GM18868 (cell line): ENCODE results near the gene PBX2.
"Not testable (repeated sequence)": the region's sequence is repeated elsewhere in the genome, so short reads cannot be mapped to it uniquely, and the experiment has no call there.

Experiments
- ATAC-seq: cut with Tn5 transposase; IDR thresholded peaks from one replicate; pipeline ENCODE4 v1.9.1; 2021; ENCODE audit warnings: mild to moderate bottlenecking, moderate library complexity; ENCODE audit not compliant: unreplicated experiment

The PBX2 gene, protein sequence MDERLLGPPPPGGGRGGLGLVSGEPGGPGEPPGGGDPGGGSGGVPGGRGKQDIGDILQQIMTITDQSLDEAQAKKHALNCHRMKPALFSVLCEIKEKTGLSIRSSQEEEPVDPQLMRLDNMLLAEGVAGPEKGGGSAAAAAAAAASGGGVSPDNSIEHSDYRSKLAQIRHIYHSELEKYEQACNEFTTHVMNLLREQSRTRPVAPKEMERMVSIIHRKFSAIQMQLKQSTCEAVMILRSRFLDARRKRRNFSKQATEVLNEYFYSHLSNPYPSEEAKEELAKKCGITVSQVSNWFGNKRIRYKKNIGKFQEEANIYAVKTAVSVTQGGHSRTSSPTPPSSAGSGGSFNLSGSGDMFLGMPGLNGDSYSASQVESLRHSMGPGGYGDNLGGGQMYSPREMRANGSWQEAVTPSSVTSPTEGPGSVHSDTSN

DNA sequence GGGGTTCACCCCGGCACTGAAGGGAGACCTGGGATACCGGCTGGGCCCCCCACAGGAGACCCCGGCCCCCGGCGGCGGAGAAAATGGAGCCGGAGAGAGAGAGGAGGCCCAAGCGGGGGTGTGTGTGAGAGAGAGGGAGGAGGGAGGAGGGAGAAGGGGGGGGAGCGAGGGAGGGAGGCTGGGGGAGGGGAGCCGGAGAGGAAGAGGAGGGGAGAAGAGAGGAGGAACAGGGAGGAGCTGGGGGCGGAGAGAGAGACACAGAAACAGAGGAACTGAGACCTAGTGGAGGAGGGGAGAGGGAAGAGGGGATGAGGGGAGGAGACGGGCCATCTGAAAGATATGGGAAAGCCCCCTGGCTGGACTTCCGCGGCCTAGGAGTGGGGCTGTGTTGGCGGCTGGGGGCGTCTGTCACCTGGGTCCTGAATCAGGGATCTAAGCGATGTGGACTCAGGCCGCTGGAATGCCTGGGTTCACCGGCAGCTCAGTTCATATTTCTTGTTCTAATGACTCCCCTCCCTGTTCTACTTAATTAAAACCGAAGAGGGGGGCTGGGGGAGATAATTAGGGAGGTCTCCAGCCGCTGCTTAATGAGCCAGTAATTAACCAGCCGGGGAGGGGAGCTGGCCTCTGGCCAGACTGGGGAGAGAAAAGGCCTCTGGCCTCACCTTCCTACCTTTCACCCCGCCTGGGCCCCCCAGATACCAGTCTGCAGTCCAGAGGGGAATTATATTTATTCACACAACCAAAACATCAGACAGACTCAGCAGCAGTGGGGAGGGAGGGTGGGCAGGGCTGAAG, at the start of gene PBX2:
Gene PBX2, minus strand, starts transcription at position 149 of the 798 bp plus-strand sequence. CDS start 287 bp downstream, outside the sequence.
- peak; percentile 70 for ATAC-seq

DNA sequence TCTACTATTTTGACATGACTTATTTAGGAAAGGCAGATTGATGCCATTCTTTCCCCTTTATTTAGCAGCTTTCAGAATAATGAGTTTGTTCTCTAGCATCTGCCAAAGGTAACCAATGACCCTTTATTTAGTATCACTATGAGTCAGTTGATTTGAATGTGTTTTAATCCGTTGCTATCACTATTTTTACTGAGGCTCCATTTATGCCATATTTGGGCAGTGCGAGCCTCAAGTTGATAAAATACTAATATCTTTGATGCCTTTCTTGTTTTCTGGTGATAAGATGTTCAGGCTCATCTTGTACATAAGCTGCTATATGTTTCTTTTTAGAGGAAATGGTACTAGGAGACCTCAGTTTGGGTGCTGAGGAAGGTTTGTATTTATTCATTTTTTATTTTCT, 49.5 kb upstream of the PBX2 start:
- no peak for ATAC-seq

DNA sequence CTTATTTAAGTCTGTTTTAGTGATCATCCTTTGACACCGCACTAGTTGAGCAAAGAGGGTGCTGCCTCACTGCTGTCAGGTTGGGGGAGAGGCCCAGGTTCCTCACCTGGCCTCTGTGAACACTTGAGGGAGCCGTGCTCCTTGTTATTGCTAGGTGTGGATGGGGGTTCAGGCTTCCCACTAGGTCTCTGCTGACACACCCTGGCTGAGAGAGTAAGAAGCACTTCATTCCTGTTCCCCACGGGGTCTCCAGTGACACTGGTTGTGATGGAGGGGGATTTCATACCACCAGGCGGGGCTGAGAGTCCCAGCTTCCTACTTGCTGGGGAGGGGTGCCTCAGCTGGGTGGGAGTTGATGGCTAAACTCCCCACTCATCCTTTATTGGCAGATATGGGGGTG, 44.9 kb upstream of the PBX2 start:
- no peak for ATAC-seq

- ATAC-seq = no peak
Measured at GRCh38 chr6:32226434-32226833, 36.4 kb upstream of the PBX2 start.

- peak; percentile 46 for ATAC-seq
Measured at GRCh38 chr6:32224696-32225095, 34.7 kb upstream of the PBX2 start.

GRCh38 chr6:32223258-32224235, 33.5 kb upstream of the PBX2 start, which contains the start of gene NOTCH4:
Gene NOTCH4 (minus strand): TSS chr6:32224067. CDS start chr6:32223928, 139 bp downstream.
- no peak for ATAC-seq

DNA sequence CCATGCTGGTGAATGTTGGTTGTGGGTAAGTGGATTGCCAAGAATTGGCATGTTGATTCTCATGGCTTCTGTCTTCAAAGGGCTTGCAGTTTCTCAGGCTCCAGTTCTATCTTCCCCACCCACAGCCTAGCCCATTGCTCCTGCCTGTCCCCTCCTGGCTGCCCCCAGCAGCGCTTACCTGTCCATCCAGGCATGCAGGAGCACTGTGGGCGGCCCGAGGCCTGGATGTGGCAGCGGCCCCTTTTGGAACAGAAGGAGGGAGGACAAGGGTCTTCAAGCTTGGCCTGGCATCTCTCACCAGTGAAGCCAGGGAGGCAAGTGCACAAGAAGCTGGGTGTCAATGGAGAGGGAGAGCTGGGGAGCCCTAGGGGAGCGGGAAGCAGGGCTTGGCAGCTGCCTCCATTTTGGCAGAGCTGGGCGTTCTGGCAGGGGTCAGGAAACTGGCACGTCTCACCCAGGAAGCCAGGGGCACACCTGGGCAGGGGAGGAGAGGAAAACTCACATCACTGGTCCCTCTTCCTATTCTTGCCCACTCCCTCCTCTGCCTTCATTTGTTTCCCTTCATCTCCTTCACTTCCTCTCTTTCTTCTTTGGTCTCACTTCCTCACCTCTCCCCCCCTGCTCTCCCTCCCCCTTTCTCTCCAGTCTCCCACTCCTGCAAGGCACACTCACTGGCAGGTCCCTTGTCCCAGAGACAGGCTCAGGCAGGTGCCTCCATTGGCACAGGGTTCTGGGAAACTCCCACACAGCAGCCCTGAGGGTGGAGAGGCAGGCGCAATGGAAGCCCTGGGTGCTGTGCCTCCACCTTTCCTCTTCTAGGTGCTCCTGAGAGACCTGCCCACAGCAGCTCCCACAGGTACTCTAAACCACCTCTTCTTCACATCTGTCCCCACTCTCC, 32.6 kb upstream of the PBX2 start:
- no peak for ATAC-seq

DNA sequence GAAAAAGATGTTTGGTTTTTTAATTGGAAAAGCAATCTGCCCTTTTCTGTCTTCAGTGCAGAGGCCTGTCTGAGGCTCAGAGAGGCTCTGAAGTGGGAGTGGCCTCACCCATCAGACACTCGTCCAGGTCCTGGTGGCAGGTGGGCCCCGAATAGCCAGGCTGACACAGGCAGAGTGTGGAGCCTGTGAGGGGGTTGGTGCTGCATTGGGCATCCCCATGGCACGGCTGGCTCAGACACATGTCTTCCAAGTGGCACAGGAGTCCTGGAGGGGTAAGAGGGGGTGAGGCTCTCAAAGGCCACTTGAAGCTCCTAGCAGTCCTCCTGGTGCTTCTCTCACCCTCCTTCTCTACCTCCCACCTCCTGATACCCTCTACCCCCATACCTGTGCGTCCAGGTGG, 30.0 kb upstream of the PBX2 start:
- no peak for ATAC-seq

DNA sequence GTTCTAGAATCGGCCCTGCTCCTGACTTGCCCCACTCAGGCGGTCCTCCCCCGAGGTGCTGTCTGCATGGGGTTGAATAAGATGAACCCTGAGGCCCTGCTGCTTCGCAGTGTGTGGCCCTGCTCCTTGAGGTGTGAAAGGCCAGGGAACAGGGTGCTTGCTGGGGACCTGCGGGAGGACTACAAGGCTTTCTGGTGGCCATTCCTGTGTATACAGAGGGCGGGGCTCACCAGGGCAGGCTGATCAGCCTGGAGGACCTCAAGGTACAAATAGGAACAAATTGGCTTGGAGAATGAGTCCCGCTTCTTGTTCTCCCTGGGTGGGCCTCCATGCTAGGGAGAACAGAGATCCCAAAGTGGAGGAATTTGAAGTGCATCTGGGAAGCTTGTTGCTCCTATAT, 28.2 kb upstream of the PBX2 start:
- ATAC-seq = no peak

DNA sequence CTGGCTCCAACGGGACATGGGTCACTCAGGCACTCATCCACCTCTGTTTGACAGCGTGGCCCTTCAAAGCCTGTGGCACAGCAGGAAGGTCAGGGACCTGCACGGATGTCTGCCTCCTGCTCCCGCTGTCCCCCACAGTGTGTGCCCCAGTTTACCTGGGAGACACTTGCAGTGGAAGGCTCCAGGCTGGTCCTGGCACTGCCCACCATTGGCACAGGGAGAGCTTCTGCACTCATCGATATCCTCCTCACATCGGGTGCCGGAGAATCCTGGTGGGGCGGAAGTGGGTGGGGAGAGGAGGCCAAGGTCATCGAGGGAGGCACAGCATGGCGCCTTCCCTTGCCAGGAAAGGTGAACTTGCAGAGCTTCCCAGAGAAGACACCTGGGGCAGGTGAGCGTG, 27.0 kb upstream of the PBX2 start:
- no peak for ATAC-seq

- ATAC-seq = no peak
Measured at GRCh38 chr6:32216285-32216684, 26.3 kb upstream of the PBX2 start.

DNA sequence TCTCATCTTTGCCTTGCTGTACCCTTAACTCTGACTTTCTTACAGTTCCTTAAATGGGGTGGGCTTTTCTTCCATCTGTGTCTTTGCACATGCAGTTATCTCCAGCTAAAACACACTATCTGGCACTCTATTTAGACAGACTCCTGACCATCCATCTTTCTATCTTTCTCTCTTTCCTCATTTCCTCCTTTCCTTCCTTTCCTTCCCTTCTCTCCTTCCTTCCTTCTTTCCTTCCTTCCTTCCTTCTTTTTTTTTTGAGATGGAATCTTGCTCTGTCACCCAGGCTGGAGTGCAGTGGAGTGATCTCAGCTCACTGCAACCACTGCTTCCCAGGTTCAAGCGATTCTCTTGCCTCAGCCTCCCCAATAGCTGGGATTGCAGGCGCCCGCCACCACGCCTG, 25.6 kb upstream of the PBX2 start:
- ATAC-seq = no peak

DNA sequence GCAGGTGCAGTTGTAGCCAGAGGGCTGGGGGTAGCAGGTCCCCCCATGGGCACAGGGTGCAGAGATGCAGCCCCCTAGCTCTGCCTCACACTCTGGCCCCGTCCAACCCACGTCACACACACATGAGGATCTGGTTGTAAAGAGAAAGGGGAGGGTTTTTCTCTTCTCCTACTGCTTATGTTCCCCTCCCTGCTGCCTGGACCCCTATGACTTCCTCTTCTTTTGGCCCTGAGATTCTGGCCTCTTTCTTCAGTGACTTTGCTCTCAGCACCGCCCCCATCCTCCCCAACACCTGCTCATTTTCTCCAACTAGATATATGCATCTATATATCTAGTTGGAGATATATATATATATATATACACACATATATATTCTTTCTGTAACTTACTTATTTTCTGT, 24.1 kb upstream of the PBX2 start:
- ATAC-seq = no peak

DNA sequence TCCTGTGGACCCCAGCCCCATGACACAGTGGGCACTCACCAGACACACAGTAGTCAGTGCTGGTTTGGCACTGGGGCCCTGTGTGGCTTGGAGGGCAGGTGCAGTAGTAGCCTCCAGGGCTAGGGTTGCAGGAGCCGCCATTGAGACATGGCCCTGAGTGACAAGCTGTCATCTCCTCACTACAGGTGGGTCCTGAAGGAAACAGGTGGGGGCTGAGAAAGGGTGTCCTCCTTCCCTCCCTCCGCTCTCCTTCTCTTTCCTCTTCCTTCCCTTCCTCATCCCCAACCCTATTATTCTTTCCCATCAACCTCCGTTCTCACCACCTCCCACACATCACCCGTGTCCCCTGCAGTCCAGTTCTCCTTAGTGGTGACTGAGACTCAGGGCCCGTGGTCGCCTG, 23.6 kb upstream of the PBX2 start:
- ATAC-seq = no peak

DNA sequence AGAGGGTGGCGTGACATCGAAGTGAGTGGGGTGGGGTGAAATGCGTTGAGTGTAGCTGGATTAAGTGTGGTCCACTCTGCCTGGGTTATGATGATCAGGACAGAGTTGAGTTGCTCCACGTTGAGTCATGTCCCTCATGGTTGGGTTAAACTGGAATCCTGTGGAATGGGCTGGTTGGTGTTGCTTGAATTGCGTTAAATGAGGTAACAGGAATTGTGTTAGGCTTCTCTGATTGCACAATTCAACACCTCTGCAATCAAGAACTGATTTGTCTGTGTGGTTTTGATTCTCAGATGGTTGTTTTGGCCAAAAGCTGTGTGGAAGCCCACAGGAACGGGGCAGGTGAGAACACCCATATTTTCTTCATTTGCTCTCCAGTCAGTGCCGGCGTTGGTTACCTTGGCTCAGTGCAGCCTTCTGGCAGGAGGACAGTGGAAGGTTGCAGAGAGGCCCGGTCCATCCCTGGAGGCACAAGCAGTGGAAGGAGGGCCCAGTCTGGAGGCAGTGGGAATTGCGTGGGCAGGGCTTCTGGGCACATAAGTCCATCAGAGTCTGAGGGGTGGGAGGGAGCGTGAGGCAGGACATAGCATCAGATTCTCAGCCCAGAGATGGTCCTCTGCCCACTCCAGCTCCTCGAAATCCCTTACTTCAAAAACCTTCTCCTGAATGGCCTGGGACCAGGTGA, 22.2 kb upstream of the PBX2 start:
- no peak for ATAC-seq

DNA sequence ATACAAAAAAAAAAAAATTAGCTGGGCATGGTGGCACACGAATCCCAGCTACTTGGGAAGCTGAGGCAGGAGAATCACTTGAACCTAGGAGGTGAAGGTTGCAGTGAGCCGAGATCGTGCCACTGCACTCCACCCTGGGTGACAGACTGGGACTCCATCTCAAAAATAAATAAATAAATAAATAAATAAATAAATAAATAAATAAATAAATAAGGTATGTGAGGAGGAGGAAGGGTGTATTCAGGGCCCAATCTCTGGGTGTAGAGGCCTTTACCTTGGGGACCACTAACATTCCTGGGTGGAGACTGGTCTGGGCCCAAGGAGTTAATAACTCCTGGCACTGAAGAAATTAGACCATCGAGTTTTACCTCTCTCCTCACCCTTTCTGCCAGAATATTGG, 21.4 kb upstream of the PBX2 start:
- ATAC-seq = not testable (repeated sequence)

- no peak for ATAC-seq
Measured at GRCh38 chr6:32210191-32210601, 20.2 kb upstream of the PBX2 start.

DNA sequence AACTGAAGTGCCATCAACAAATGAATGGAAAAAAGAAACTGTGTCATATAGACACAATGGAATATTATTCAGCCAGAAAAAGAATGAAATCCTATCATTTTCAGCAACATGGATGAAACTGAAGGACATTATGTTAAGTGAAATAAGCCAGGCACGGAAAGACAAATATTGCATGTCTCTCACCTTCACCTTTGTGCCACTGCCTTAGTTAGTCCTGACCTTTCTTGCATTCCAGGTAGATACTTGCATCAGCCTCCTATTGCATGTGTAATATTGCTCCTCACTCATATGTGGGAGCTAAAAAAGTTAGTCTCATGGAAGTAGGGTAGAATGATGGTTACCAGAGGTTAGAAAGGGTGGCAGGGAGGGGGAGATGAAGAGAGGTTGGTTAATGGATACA, 19.0 kb upstream of the PBX2 start:
- ATAC-seq = no peak

GRCh38 chr6:32204268-32204715, 14.3 kb upstream of the PBX2 start:
- ATAC-seq = no peak
